HG02870 (cell line): ENCODE data around the gene BFAR.
"Not testable (repeated sequence)": the region's sequence is repeated elsewhere in the genome, so short reads cannot be mapped to it uniquely, and the experiment has no call there.

ENCODE experiments used
- ATAC-seq: cut with Tn5 transposase; IDR thresholded peaks from one replicate; pipeline ENCODE4 v1.9.1; 2021; ENCODE audit warnings: mild to moderate bottlenecking, moderate library complexity; ENCODE audit not compliant: unreplicated experiment

The BFAR gene

DNA sequence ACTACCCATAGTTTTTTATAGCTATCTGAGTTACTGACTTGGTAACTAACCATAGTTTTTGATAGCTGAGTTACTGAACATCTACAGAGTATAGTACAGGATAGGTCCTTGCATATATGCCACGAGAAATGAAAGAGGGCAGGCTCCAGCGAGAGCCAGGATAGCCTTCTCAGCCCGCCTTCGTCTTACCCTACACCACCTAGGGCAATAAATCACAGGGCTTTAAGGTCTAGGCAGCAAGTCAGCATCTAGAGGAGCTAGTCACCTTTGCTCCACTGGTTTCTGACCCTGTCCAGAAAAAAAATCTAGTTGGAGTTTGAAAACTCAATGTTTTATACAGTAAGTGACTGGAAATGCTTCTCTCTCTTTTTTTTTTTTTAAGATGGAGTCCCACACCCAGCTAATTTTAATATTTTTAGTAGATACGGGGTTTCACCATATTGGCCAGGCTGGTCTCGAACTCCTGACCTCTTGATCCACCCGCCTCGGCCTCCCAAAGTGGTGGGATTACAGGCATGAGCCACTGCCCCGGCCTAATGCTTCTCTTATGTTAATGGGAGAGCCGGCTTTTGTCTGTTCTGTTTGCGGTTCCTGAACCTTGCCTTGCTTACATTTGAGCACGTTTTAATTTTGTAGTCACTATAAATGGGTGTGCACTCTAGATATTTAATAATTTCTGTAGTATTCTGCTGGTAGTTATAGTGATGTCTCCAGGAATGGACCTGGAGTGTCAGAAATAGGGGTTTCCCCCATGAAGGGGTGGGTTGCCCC lies 2.8 kb downstream of the BFAR start:
- no peak for ATAC-seq

DNA sequence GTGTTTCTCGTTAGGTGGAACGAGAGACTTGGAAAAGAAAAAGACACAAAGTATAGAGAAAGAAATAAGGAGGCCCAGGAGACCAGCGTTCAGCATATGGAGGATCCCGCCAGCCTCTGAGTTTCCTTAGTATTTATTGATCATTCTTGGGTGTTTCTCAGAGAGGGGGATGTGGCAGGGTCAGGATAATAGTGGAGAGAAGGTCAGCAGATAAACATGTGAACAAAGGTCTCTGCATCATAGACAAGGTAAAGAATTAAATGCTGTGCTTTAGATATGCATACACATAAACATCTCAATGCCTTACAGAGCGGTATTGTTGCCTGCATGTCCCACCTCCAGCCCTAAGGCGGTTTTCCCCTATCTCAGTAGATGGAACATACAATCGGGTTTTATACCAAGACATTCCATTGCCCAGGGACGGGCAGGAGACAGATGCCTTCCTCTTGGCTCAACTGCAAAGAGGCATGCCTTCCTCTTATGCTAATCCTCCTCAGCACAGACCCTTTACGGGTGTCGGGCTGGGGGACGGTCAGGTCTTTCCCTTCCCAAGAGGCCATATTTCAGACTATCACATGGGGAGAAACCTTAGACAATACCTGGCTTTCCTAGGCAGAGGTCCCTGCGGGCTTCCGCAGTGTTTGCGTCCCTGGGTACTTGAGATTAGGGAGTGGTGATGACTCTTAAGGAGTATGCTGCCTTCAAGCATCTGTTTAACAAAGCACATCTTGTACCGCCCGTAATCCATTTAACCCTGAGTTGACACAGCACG lies 3.6 kb downstream of the BFAR start:
- not testable (repeated sequence) for ATAC-seq

DNA sequence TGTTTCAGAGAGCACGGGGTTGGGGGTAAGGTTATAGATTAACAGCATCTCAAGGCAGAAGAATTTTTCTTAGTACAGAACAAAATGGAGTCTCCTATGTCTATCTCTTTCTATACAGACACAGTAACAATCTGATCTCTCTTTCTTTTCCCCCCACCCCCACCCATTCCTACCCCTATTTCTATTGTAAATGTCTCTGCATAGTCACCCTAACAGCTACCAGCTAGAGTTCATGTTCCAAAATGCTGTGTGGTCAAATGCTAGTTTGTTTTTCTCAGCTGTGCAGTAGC lies 4.1 kb downstream of the BFAR start:
- ATAC-seq, result not testable (repeated sequence)

DNA sequence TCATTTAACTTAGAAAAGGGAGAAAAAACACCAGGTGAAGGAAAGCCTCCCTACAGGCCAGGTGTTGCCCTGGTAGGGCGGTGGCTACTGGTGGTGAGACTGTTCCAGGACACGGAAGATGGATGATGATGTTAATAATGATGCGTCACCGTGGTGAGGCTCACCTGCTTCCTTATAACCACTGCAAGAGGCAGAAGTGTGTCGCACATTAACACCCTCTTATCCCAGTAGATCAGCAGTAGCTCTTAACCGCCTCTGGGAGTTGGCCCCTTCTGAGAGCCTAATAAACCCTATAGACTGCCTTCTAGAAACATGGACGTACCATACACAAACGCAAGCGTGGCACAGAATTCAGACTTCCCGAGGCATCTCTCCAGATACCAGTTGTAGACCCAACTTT lies 7.8 kb downstream of the BFAR start:
- no peak for ATAC-seq

DNA sequence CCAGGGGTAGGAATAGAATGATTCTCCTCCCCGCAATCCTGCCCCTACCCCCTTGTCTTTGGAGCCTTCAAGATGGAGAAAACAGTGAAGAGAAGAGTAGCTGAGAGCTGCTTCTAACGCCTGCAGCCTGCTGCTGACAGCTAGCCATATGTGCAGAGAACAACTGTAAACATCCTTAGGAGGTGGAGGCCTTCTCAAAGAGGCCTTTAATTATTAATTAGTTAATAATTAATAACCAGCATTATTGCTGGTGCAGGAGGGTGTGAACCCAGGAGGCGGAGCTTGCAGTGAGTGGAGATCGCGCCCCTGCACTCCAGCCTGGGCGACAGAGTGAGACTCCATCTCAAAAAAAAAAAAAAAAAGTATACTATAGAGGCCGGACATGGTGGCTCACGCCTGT lies 8.5 kb downstream of the BFAR start:
- ATAC-seq, result no peak

DNA sequence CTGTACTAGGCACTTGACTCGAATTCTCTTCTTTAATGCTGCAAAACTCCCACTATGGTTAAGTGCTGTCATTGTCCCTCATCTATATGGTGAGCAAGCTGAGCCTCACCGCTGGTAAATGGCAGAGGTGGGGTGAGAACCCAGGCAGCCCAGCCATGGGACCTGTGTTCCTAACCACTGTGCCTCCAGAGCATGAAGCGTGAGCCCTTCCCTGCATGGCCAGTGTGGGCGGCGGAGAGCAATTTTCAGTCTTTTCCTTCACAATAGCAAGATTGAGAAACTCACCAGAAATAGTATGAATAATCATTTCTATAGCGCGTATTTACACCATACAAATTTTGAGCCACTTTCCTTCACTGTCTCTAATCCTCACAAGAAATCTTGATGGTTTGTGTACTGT lies 9.2 kb downstream of the BFAR start:
- ATAC-seq, result no peak

DNA sequence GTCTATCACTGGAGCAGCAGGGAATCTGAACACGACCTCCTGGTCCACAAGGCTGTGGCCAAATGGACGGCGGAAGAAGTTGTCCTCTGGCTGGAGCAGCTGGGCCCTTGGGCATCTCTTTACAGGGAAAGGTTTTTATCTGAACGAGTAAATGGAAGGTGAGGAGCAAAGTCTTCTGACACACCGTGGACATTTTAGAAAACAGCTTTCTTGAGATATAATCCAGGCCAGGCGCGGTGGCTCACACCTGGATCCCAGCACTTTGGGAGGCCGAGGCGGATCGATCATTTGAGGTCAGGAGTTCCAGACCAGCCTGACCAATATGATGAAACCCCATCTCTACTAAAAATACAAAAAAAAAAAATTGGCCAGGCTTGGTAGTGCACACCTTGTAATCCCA lies 17.1 kb downstream of the BFAR start:
- ATAC-seq, result no peak

DNA sequence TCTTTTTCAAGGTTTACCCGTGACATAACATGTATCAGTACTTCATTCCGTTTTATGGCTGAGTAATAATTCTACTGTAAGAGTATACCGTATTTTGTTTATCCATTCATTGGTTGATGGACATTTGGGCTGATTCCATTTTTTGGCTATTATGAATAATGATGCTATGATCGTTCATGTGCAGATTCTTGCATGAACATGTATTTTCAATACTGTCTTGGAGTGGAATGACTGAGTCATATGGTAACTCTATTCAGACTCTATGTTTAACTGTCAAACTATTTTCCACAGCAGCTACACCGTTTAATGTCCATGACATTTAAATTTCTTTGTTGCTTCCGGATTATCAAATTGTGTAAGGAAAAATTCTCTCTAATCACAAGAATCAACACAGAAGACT lies 17.9 kb downstream of the BFAR start:
- no peak for ATAC-seq

DNA sequence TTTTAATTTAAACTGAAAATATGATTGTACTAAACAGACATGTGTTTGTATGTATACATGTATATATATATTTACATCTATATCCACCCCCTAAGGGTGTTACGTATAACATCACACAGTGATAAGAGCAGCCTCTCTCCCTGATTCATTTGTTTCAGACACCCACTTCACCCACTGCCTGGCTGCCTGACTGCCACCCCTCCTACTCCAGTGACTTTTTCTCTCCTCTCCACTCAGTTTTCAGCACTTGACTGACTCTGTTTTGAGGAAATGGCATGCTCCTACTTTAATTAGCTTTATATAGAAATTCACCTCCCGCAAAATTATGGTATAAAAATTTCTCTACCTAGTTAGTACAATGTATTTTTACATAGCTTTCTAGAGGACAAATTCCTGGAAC lies 20.0 kb downstream of the BFAR start:
- no peak for ATAC-seq

DNA sequence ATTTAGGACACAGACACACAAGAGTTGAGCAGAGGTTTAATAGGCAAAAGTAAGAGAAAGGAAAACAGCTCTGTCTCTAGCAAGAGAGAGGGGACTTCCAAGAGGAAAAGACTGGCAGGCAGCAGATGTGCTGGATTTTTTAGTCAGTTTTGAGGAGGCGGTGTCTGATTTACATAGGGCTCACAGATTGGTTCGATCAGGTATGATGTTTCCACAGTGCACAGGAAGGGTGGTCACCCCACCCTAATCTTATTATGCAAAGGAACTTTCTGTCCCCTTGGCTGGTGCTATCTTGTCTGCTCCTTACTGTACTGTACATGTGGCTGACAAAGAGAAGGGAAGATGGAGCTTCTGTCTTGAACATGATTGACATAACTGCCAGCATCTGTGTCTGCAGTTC lies 25.3 kb downstream of the BFAR start:
- peak; percentile 94 for ATAC-seq

DNA sequence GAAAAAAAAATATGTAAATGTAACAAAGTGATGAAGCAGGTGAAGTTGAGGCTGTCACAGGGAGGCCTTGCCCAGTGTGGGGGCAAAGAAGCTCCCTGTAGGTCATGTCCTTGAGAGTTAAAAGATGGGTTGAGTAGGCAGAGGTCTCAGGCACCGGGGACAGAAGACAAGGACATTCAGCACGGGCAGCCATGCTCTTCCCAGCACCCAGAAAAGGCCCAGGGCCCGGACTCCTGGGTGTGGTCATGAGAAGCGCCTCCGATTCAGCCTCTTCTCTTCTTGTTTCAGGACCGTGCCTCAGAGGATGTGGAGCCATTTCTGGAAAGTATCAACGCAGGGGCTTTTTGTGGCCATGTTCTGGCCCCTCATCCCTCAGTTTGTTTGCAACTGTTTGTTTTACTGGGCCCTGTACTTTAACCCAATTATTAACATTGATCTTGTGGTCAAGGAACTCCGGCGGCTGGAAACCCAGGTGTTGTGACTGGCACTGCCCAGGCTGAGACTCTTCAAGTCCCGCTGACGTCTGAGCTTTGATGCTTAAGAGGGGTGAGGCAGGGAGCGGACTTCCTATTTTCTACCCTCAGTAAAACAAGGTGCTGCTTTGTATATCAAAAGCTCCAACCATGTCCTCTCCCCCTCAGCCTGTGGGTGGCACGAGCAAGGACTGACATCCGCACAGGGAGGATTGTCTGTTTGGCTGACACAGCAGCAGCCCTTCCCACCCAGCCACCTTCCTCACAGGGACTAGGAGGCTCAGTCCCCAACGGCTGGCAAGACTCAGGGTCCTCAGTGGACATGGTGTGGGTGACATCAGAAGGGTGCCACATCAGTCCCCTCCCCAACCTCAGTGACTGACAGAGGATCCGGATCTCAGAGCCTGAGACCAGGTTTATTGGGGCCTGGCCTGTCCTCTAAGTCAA lies 34.9 kb downstream of the BFAR start:
- ATAC-seq, result no peak

DNA sequence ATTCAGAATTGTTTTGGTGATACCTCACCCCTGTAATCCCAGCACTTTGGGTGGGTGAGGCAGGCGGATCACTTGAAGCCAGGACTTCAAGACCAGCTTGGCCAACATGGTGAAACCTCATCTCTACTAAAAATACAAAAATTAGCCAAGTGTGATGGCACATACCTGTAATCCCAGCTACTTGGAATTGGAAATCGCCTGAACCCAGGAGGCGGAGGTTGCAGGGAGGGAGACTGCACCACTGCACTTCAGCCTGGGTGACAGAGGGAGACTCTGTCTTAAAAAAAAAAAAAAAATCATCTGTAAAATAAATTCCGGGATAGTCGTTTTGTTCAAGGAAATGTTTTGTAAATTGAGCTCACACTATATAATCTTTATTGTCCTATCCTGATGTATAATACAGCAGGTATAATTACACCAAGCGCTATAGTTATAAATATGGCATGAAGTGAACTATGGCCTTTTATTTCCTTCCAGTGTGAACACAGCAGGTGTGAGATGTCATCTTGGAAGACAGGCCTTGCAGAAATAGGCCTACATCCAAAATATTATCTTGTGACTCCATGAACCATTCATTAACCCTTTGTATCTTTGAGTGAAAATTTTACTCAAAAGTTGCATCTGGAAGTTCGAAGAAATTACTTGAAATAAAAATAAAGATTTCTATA lies 35.9 kb downstream of the BFAR start:
- ATAC-seq, result no peak

DNA sequence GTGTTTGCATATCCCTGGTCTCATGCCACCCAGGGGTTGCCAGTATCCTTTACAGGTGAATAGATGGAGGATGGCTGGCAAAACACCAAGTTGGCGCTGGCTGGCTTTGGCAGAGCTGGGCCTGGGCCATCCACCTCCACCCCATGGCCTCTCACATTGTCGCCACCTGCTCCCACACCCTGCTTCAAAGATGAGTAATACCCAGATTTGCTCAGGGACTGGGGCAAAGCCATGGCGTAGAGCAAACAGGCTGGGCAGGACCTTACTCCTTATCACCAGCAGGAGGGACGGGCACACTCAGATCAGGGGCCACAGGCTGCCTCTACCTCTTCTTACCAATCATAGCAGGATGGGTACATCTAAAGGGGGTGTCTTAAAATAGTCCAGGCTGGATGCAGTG lies 37.0 kb downstream of the BFAR start:
- ATAC-seq, result no peak

DNA sequence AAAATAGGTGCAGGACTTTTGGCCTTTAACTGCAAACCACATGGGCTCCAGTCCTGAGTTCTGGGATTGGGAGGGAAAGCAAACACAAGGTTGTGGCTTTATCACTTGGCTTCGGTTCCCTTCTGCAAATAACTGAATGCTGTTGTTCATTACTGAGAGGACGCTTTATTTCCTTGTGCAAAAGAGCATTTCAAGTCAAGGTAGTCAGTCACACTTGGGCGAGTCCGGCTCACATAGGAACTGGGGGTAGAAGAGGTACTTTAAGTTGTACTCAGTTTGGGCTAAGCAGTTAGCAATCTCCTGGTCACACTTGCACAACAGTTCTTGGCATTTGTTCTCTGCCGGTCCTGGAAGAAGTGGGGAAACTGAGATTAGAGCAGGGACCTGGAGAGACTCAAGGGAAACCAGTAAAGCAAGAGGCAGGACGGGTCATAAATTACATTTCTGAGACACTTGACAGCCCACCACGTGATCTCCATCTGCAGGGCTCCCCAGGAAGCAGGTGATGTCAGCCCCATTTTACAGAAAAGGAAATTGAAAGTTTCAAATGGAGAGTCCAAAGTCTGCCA lies 39.7 kb downstream of the BFAR start:
- peak; percentile 63 for ATAC-seq

DNA sequence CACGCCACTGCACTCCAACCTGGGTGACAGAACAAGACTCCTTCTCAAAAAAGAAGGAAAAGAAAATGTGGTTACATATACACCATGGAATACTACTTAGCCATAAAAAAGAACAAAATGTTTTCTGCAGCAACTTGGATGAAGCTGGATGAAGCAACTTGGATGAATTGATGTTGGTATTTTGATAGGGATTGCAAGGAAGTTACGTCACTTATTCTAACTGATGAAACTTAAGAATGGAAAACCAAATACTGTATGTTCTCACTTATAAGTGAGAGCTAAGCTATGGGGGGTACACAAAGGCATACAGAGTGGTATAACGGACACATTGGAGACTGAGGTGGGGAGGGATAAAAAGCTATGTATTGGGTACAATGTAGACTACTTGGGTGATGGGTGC lies 43.9 kb downstream of the BFAR start:
- ATAC-seq, result no peak

DNA sequence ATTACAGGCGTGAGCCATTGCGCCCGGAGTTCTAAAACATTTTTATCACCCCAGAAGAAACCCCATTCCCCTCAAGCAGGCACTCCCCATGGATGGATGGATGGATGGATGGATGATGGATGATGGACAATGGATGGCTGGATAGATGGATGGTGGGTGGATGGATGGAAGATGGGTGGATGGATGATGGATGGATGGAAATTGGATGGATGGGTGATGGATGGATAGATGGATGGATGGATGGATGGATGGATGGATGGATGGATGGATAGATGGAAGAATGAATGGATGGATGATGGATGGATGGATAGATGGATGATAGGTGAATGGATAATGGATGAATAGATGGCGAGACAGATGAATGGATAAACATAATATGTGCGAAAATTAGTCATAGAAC lies 44.9 kb downstream of the BFAR start:
- no peak for ATAC-seq

DNA sequence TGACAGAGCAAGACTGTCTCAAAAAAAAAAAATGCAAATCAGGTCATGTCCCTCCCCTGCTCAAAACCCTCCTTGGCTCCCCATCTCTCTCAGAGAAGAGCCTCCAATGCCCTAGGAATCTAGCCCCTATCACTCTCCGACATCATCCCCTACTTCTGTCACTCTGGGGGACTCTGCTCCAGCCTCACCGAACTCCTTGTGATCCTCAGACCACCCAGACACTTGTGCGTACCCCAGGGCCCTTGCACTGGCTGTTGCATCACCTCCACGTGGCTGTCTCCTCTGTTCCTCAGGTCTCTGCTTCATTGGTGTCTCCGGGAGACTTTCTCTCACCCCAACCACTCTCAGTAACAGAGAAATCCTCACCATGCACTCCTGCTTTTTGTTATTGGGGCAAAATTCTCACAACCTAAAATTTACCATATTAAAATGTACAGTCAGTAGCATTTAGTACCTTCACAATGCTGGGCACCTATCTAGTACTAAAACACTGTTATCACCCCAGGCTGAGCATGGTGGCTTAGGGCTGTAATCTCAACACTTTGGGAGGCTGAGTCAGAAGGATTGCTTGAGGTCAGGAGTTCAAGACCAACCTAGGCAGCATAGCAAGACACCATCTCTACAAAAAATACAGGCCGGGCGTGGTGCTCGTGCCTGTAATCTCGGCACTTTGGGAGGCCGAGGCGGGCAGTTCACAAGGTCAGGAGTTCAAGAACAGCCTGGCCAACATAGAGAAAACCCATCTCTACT lies 46.2 kb downstream of the BFAR start:
- no peak for ATAC-seq

DNA sequence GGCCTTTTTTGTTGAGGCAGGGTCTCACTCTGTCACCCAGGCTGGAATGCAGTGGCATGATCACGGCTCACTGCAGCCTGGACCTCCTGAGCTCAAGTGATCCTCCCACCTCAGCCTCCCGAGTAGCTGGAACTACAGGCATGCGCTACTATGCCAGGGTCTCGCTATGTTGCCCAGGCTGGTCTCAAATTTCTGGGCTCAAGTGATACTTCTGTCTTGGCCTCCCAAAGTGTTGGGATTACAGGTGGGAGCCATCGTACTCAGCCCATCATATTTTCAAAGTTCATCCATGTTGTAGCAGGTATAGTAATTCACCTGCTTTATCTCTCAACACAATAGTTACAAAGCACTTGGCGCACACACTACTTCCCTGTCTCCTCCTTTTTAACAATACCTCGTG lies 47.6 kb downstream of the BFAR start:
- ATAC-seq, result not testable (repeated sequence)

DNA sequence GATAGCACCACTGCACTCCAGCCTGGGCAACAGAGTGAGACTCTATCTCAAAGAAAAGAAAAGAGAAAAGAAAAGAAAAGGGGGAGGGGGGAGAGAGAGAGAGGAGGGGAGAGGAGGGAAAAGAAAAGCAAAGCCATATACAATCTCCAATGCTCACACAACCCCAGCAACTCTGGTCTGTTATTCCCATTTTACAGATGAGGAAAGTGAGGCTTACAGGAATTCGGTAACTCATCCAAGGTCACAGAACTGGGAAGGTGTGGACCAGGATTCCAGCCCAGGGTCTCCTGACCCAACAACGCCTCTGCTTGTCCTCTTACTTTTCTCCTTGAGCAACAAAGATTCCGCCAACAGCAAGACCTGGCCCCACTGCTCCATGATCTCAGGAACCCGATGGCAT lies 48.4 kb downstream of the BFAR start:
- ATAC-seq, result no peak

DNA sequence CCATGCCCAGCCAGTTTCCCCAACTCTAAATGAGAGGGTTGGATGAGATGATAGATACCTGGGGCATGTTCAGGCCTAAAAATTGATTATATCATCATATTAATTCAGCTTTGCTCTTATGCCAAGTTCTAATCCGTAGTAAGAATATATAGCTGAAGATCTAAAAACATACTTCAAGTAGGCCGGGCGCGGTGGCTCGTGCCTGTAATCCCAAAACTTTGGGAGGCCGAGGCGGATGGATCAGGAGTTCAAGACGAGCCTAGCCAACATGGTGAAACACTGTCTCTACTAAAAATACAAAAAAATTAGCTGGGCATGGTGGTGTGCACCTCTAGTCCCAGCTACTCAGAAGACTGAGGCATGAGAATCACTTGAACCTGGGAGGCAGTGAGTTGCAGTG lies 49.4 kb downstream of the BFAR start:
- ATAC-seq, result no peak
